SU-DHL-6 (cell line): ENCODE data around the gene PPIC.

Source experiments
- H2AFZ ChIP-seq: fragments of 200-600 bp; sonication (generic); 2 replicates; pipeline ENCODE4 v1.6.1; 2014; ENCODE audit warnings: low read depth, mild to moderate bottlenecking, moderate library complexity, mixed read lengths, antibody characterized with exemption, low read length; ENCODE audit not compliant: severe bottlenecking
- H3F3A ChIP-seq: fragments of 200-600 bp; shearing (Covaris generic); 2 replicates; pipeline ENCODE4 v1.6.0; 2016; ENCODE audit warnings: antibody characterized with exemption, mild to moderate bottlenecking; ENCODE audit not compliant: insufficient read depth
- H3K27ac ChIP-seq: fragments of 200-600 bp; sonication (generic); 2 replicates; pipeline ENCODE4 v1.5.1; 2016; ENCODE audit warnings: low read depth, mild to moderate bottlenecking, low read length, moderate library complexity, mixed read lengths
- H3K27me3 ChIP-seq: fragments of 200-600 bp; sonication (generic), shearing (Covaris generic); 2 replicates; pipeline ENCODE4 v1.6.0; 2014; ENCODE audit warnings: mild to moderate bottlenecking, low read length
- H3K36me3 ChIP-seq: fragments of 200-600 bp; sonication (generic); 2 replicates; pipeline ENCODE4 v1.6.1; 2014; ENCODE audit warnings: mild to moderate bottlenecking, low read length, mixed read lengths
- H3K4me2 ChIP-seq: fragments of 300-600, 200-600 bp; shearing (Covaris generic), sonication (generic); 2 replicates; pipeline ENCODE4 v1.6.0; 2014; ENCODE audit warnings: low read length, low read depth, mild to moderate bottlenecking; ENCODE audit not compliant: poor library complexity, severe bottlenecking
- H3K4me3 ChIP-seq: fragments of 200-600 bp; sonication (generic); 2 replicates; pipeline ENCODE4 v1.5.1; 2014; ENCODE audit warnings: antibody characterized with exemption, low read length, mild to moderate bottlenecking, mixed read lengths; ENCODE audit not compliant: insufficient read depth, poor library complexity, severe bottlenecking
- H3K79me2 ChIP-seq: fragments of 200-600 bp; sonication (generic); 2 replicates; pipeline ENCODE4 v1.6.1; 2014; ENCODE audit warnings: mild to moderate bottlenecking, low read length, moderate library complexity; ENCODE audit not compliant: insufficient read depth
- H3K9ac ChIP-seq: fragments of 200-600 bp; sonication (generic); 2 replicates; pipeline ENCODE4 v1.7.0; 2014; ENCODE audit warnings: mild to moderate bottlenecking, low read length
- H3K9me2 ChIP-seq: fragments of 200-600 bp; sonication (generic); replicated peaks from 2 replicates; pipeline ENCODE4 v1.6.1; 2014; ENCODE audit warnings: low read length; ENCODE audit not compliant: insufficient read depth
- H3K9me3 ChIP-seq: fragments of 200-600 bp; sonication (generic); 2 replicates; pipeline ENCODE4 v1.6.1; 2014; ENCODE audit warnings: low read length, mixed read lengths; ENCODE audit not compliant: insufficient read depth
- H4K20me1 ChIP-seq: fragments of 200-600 bp; sonication (generic); 2 replicates; pipeline ENCODE4 v1.6.1; 2014; ENCODE audit warnings: low read depth, mild to moderate bottlenecking, antibody characterized with exemption, low read length, moderate library complexity, mixed read lengths
- CTCF ChIP-seq: fragments of 200-600 bp; sonication (generic); IDR thresholded peaks from one replicate; pipeline ENCODE4 v1.5.1; 2017; ENCODE audit warnings: antibody characterized with exemption, mild to moderate bottlenecking, low read length, moderate library complexity; ENCODE audit not compliant: insufficient read depth, poor library complexity, severe bottlenecking
- EZH2phosphoT487 ChIP-seq: fragments of 200-600 bp; sonication (generic), shearing (Covaris generic); conservative IDR thresholded peaks from 2 replicates; pipeline ENCODE4 v1.6.1; 2018; ENCODE audit warnings: mild to moderate bottlenecking, antibody characterized with exemption, low read length, moderate library complexity, mixed read lengths

PPIC gene

GRCh38 chr5:123007754-123008153 lies 28.8 kb downstream of the PPIC start:
- TF ChIP-seq CTCF (no peak), EZH2phosphoT487 (no peak)
- H3K27ac ChIP-seq: no peak overlapping the region
- no peak overlapping the region for H3K9ac ChIP-seq
- H3K79me2 ChIP-seq: no peaks in the 10 kb centered on the region
- no peaks in the 10 kb centered on the region for H3F3A ChIP-seq
- H3K9me2 ChIP-seq: no peaks in the 10 kb centered on the region
- H3K27me3 ChIP-seq: no peaks in the 10 kb centered on the region
- no peaks in the 10 kb centered on the region for H3K9me3 ChIP-seq
- H3K4me3 ChIP-seq: no peak overlapping the region
- H4K20me1 ChIP-seq: no peaks in the 10 kb centered on the region
- no peak overlapping the region for H3K4me2 ChIP-seq
- H3K36me3 ChIP-seq: no peaks in the 10 kb centered on the region
- H2AFZ ChIP-seq: no peak overlapping the region

GRCh38 chr5:123007182-123007581 lies 29.3 kb downstream of the PPIC start:
- Histone ChIP-seq H3K27ac (no peak overlapping the region), H3K4me3 (no peak overlapping the region), H3F3A (no peaks in the 10 kb centered on the region), H3K36me3 (no peaks in the 10 kb centered on the region), H4K20me1 (no peaks in the 10 kb centered on the region), H3K4me2 (no peak overlapping the region), H3K79me2 (no peaks in the 10 kb centered on the region), H3K27me3 (no peaks in the 10 kb centered on the region), H3K9me3 (no peaks in the 10 kb centered on the region), H2AFZ (no peak overlapping the region), H3K9ac (no peak overlapping the region), H3K9me2 (no peaks in the 10 kb centered on the region)
- TF ChIP-seq CTCF (no peak), EZH2phosphoT487 (no peak)

- H3F3A ChIP-seq: no peaks in the 10 kb centered on the region
- H3K9me3 ChIP-seq: no peaks in the 10 kb centered on the region
- TF ChIP-seq CTCF (no peak), EZH2phosphoT487 (no peak)
- no peak overlapping the region for H3K27ac ChIP-seq
- no peak overlapping the region for H3K4me2 ChIP-seq
- no peak overlapping the region for H3K4me3 ChIP-seq
- H4K20me1 ChIP-seq: no peaks in the 10 kb centered on the region
- H3K27me3 ChIP-seq: no peaks in the 10 kb centered on the region
- H3K79me2 ChIP-seq: no peaks in the 10 kb centered on the region
- H3K36me3 ChIP-seq: no peaks in the 10 kb centered on the region
- no peak overlapping the region for H2AFZ ChIP-seq
- H3K9me2 ChIP-seq: no peaks in the 10 kb centered on the region
- no peak overlapping the region for H3K9ac ChIP-seq
Observed at GRCh38 chr5:123001808-123002207, 34.7 kb downstream of the PPIC start.

- Histone ChIP-seq H3K4me2 (no peak overlapping the region), H2AFZ (no peak overlapping the region), H3K9me3 (no peaks in the 10 kb centered on the region), H3K27me3 (no peaks in the 10 kb centered on the region), H3K79me2 (no peaks in the 10 kb centered on the region), H3K9me2 (no peaks in the 10 kb centered on the region), H4K20me1 (no peaks in the 10 kb centered on the region), H3K27ac (no peak overlapping the region), H3K9ac (no peak overlapping the region), H3K4me3 (no peak overlapping the region), H3K36me3 (no peaks in the 10 kb centered on the region), H3F3A (no peaks in the 10 kb centered on the region)
- no peak for TF ChIP-seq CTCF
- TF ChIP-seq EZH2phosphoT487: no peak
Observed at GRCh38 chr5:123000731-123001130, 35.8 kb downstream of the PPIC start.
